IPS-NIHi7 (cell line): Measurements from ENCODE around the gene RIPOR2.
"Not testable (repeated sequence)": the region's sequence is repeated elsewhere in the genome, so short reads cannot be mapped to it uniquely, and the experiment has no call there.

Experiments used
- DNase-seq: peaks from one replicate; pipeline ENCODE4 v3.0.0; 2012; ENCODE audit warnings: mixed read lengths; ENCODE audit errors: extremely low spot score

The RIPOR2 gene

GRCh38 chr6:24877747-24878146, 58.0 kb downstream of the RIPOR2 start:
- not testable (repeated sequence) for DNase-seq

GRCh38 chr6:24876499-24877465, 59.0 kb downstream of the RIPOR2 start:
- peak; percentile 81 for DNase-seq

- DNase-seq, result no peak
Measured at GRCh38 chr6:24875534-24875901, 60.2 kb downstream of the RIPOR2 start.

- DNase-seq, result no peak
Measured at GRCh38 chr6:24874776-24875533, 60.8 kb downstream of the RIPOR2 start.

GRCh38 chr6:24874128-24874527, 61.6 kb downstream of the RIPOR2 start:
- no peak for DNase-seq

- DNase-seq, result no peak
Measured at GRCh38 chr6:24872779-24873178, 63.0 kb downstream of the RIPOR2 start.

GRCh38 chr6:24868765-24869164, 67.0 kb downstream of the RIPOR2 start:
- no peak for DNase-seq

- no peak for DNase-seq
Measured at GRCh38 chr6:24867104-24867703, 68.6 kb downstream of the RIPOR2 start.

GRCh38 chr6:24865161-24865560, 70.6 kb downstream of the RIPOR2 start:
- DNase-seq, result no peak

GRCh38 chr6:24864343-24864742, 71.4 kb downstream of the RIPOR2 start:
- no peak for DNase-seq

GRCh38 chr6:24861934-24862333, 73.8 kb downstream of the RIPOR2 start:
- DNase-seq, result no peak

- no peak for DNase-seq
Measured at GRCh38 chr6:24859608-24860200, 76.1 kb downstream of the RIPOR2 start.

GRCh38 chr6:24859132-24859531, 76.6 kb downstream of the RIPOR2 start:
- no peak for DNase-seq

- DNase-seq, result no peak
Measured at GRCh38 chr6:24858177-24858653, 77.5 kb downstream of the RIPOR2 start.

- no peak for DNase-seq
Measured at GRCh38 chr6:24856901-24857670, 78.7 kb downstream of the RIPOR2 start.

GRCh38 chr6:24856246-24856599, 79.5 kb downstream of the RIPOR2 start:
- DNase-seq, result no peak

GRCh38 chr6:24855395-24856245, 80.1 kb downstream of the RIPOR2 start:
- peak; percentile 90 for DNase-seq

GRCh38 chr6:24854077-24854666, 81.6 kb downstream of the RIPOR2 start:
- DNase-seq, result no peak

GRCh38 chr6:24851086-24851485, 84.7 kb downstream of the RIPOR2 start:
- no peak for DNase-seq

GRCh38 chr6:24849713-24850112, 86.0 kb downstream of the RIPOR2 start:
- no peak for DNase-seq
